GM19463 (cell line): ENCODE results near the gene TTL.
A peak's percentile ranks its signal among the peaks of the same experiment; 100 is the strongest.
"Not testable (repeated sequence)": the region's sequence is repeated elsewhere in the genome, so short reads cannot be mapped to it uniquely, and the experiment has no call there.

Source experiments
- ATAC-seq: cut with Tn5 transposase; IDR thresholded peaks from one replicate; pipeline ENCODE4 v1.9.1; 2021; ENCODE audit warnings: mild to moderate bottlenecking, moderate library complexity; ENCODE audit not compliant: unreplicated experiment

TTL gene

DNA sequence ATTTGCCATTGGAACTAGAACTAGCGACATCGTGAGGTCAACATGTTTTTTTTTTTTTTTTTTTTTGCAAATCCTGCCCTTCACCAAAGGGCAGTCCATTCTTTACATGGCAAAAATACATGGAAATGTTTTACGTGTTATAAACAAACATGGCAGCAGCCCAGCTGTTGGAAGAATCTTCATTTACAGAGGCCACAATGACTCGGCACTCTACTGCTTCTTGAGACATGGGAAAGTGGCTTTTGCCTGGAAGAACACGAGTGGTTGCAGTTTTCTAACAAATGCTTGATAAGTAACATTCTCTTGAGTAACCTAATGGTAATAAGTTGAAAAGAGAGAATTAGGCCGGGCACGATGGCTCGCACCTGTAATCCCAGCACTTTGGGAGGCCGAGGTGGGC is 37.5 kb downstream of the TTL start:
- ATAC-seq = no peak

- ATAC-seq = no peak
These were observed 38.4 kb downstream of the TTL start for GRCh38 chr2:112520234-112520783.

GRCh38 chr2:112523291-112523777 is 41.4 kb downstream of the TTL start:
- no peak for ATAC-seq

DNA sequence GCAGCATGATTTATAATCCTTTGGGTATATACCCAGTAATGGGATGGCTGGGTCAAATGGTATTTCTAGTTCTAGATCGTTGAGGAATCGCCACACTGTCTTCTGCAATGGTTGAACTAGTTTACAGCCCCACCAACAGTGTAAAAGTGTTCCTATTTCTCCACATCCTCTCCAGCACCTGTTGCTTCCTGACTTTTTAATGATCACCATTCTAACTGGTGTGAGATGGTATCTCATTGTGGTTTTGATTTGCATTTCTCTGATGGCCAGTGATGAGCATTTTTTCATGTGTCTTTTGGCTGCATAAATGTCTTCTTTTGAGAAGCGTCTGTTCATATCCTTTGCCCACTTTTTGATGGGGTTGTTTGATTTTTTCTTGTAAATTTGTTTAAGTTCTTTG is 42.3 kb downstream of the TTL start:
- not testable (repeated sequence) for ATAC-seq

DNA sequence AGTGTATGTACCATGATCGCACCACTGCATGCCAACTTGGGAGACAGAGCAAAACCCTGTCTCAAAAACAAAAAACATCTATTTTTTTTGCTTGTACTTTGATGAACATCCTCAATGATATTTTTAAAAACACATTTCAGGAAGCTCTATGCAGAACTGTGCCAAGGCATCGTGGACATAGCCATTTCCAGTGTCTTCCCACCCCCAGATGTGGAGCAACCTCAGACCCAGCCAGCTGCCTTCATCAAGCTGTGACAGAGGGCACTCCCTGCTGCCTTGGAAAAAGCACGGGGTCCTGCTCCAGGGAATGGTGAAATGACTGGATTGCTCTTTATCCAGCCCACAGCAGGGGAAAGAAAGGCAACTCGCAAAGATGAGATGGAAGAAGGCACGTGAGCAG is 46.6 kb downstream of the TTL start:
- no peak for ATAC-seq

- ATAC-seq = no peak
These were observed 47.8 kb downstream of the TTL start for GRCh38 chr2:112529757-112530156.

GRCh38 chr2:112530728-112531127 is 48.8 kb downstream of the TTL start:
- no peak for ATAC-seq

DNA sequence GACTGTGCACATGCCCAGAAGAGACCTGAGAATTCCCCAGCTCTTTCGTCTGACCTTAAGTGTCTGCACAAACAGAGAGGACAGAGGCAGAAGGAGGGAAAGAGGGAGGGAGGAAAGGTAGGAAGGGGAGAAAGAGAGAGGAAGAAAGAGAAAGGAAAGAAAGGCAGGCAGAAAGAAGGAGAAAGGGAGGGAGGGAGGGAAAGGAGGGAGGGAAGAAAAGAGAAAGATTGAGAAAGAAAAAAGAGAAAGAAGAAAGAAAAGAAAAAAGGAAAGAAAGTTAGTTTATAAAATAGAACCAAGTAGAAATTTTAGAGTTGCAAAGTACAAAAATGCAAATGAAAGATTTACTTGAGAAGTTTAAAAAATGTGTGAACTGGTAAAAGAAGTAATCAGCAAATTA is 52.9 kb downstream of the TTL start:
- no peak for ATAC-seq

DNA sequence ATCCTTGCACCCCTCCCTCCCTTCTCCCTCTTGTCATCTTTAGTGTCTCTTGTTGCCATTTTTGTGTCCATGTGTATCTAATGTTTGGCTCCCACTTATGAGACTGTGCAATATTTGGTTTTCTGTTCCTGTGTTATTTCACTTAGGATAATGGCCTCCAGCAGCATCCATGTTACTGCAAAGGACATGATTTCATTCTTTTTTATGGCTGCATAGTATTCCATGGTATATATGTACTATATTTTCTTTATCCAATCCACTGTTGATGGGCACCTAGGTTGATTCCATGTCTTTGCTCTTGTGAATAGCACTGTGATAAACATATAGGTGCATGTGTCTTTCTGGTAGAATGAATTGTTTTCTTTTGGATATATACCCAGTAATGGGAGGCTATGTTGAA is 54.7 kb downstream of the TTL start:
- not testable (repeated sequence) for ATAC-seq

DNA sequence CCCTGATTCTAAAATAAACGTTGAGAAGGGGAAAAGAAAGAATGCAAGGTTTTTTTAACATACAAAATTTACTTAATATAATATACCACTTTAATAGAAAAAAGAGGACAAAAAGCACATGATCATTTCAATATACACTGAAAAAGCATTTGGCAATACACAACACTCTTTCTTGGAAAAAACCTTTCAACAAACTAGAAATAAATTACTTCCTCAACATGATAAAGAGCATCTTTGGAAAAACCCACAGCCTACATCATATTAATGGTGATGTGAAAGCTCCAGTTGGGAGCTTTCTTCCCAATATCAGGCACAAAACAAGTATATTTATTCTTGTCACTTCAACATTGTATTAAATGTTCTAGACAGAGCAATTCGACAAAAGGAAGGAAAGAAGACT is 57.4 kb downstream of the TTL start:
- ATAC-seq = no peak

DNA sequence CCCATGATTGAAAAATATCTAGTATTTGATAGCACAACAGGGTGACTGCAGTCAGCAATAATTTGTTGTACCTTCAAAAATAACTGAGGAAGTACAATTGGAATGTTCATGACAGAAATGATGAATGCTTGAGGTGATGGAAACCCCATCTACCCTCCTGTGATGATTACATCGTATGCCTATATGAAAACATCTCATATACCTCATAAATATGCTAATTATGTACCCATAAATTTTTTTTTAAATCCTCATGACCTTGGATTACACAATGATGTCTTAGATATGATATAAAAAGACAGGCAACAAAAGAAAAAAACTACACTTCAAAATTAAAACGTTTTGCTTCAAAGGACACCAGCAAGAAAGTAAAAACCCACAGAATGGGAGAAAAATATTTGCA is 59.0 kb downstream of the TTL start:
- ATAC-seq = no peak

- peak; percentile 60 for ATAC-seq
These were observed 59.6 kb downstream of the TTL start for GRCh38 chr2:112541315-112542122.

DNA sequence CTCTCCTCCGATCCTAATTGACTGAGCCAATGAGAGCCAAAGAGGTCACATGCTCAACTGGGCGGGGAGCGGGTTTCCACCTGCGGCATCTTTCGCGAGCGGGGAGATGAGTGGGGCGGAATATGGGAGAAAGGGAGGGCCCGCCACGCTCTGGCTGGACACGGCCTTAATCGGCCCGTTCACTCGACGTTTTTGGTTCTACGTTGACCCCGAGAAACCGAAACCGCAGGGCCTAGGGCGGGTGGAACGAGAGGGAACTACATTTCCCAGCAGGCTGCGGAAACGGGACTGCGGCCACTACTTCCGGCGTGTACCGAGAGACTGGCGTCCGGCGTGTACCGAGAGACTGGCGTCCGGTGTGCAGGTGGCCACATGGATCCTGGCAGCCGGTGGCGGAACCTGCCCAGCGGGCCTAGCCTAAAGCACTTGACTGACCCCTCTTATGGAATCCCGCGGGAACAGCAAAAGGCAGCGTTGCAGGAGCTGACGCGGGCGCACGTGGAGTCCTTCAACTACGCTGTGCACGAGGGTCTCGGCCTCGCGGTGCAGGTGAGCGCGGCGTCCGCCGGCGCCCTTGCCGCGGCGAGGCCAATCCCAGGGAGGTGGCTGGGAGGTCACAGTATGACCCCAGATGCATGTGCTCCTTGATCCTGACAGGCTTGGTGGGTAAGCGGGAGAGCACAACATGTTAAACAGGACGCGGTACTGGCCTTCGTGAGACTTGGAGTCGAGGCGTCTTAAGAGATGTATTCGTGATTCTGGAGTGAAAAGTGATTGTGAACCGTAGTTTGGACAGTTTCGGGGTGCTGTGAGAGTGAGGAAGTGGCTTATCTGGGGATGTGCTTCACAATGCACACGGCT is 60.4 kb downstream of the TTL start, which contains the start of gene POLR1B:
Gene POLR1B, plus strand, starts transcription at position 343 of the 861 bp plus-strand sequence. Its CDS starts 30 bp downstream, at position 373.
- ATAC-seq = peak; percentile 76

DNA sequence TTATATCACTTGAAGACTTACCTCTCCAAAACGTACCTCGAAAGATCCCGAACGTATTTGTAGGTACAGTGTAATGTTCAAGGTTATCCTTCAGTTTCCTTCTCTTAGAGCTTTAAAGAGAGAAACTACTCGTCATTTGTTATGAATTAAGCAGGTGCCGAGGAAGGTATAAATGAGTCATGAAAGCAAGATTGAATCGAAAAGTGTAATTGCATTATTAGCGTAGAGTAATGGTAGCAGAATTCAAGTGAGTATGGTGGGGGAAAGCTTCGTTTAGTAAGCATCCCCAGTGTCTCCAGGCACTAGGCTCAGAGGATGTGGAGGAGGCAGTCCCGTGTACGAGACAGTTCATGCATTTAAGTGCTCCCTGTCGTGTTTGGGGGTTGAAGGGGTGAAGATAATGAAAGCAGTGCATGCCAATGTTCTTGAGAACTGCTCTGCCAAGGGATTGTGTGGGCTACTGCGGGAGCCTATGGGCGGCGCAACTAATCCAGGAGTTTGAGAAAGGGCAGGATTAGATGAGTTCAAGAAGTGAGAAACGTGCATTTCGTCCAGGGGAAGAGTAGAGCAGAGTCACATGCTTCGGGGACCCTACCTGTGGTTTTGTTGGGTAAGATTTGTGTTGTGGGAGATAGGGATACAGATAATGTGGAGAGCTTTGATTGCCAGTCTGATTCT is 61.2 kb downstream of the TTL start:
- ATAC-seq = no peak

DNA sequence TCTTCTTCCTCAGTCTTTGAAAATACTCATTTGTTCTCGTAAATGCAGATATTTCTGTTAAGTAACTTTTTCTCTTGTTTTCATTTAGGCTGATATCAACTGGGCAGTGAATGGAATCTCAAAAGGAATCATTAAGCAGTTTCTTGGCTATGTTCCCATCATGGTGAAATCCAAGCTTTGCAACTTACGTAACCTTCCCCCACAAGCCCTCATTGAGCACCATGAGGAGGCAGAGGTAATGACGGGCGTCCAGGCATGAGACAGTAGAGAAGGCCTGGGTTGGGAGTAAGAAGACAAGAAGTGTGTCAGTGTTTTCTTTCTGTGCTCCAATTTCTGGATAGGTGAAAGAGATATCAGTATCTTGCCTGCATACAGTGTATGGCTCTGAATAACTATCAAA is 65.4 kb downstream of the TTL start:
- ATAC-seq = no peak

GRCh38 chr2:112548980-112549379 is 67.0 kb downstream of the TTL start:
- ATAC-seq = no peak

DNA sequence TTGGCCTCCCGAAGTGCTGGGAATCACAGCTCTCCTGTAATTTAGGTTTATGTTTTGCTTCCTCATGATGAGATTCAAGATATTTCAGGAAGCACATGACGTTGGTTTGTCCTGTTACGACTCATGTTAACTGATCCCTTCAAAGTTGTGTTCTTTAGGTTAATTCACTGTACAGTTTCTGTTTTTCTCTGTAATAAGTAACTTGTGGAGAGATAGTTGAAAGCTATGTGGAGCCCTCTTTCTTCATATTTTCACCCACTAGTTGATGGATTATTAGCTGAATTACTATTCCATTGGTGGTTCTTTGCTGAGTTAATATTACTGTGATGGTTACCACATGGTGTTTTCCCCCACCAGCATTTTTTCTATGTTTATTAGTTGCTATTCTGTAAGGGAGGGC is 84.1 kb downstream of the TTL start:
- ATAC-seq = peak; percentile 77

- peak; percentile 39 for ATAC-seq
These were observed 84.6 kb downstream of the TTL start for GRCh38 chr2:112566508-112566907.

- no peak for ATAC-seq
These were observed 90.0 kb downstream of the TTL start for GRCh38 chr2:112572005-112572404.

DNA sequence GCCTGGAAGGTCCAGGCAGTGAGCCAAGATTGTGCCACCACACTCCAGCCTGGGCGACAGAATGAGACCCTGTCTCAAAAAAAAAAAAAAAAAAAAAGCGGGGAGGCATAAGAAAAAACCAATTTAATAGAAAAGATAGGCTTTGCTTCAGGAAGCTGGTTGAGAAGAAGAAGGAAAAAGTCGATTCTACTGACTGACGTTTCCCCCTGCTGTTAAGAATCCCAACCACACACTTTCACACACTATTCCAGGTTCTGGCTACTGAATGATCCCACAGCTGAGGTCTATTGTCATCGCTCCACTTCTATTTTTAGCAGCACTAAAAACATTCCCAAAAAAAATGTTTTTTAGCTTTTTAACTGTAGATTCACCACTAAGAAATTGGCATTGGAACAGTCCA is 95.8 kb downstream of the TTL start:
- ATAC-seq = no peak

GRCh38 chr2:112579241-112579640 is 97.3 kb downstream of the TTL start:
- ATAC-seq = no peak
